Small intestine (tissue), 7 donors: Measurements from ENCODE around the gene TEKT5. TPM values are rescaled to one million over a fixed set of nuclear protein-coding genes. Genes with fewer than 3 reads are reported as not detected.

Experiments
- DNase-seq, 2 donors: peaks; one replicate each; pipeline versions ENCODE4 v3.0.0 to v3.0.0-alpha.2; 2013
- FAIRE-seq: peaks from 2 replicates; lab custom pipeline; 2012; peaks lifted over from hg19 to GRCh38; lab: Jason Lieb, UNC
- H3K27ac ChIP-seq, 3 donors: one replicate each; pipeline ENCODE4 v1.5.1; 2013; ENCODE audit warnings: low read length in 2 of 3, mild to moderate bottlenecking in 2 of 3, control low read depth in 1 of 3, inconsistent platforms in 1 of 3, low read depth in 1 of 3, moderate library complexity in 1 of 3
- H3K27me3 ChIP-seq, 3 donors: one replicate each; pipeline ENCODE4 v1.6.1; 2013; ENCODE audit warnings: low read length in 3 of 3, inconsistent platforms in 1 of 3; ENCODE audit not compliant: control insufficient read depth in 3 of 3, insufficient read depth in 3 of 3
- H3K36me3 ChIP-seq, 3 donors: one replicate each; pipeline ENCODE4 v1.6.1; 2013; ENCODE audit warnings: low read length in 3 of 3, inconsistent platforms in 1 of 3, low read depth in 1 of 3, mild to moderate bottlenecking in 1 of 3, moderate library complexity in 1 of 3; ENCODE audit not compliant: control insufficient read depth in 3 of 3, insufficient read depth in 2 of 3
- H3K4me1 ChIP-seq, 3 donors: one replicate each; pipeline ENCODE4 v1.6.1; 2013; ENCODE audit warnings: low read length in 2 of 3, inconsistent platforms in 1 of 3, low read depth in 1 of 3, mild to moderate bottlenecking in 1 of 3, moderate library complexity in 1 of 3; ENCODE audit not compliant: control insufficient read depth in 3 of 3, insufficient read depth in 2 of 3
- H3K4me3 ChIP-seq, 3 donors: one replicate each; pipeline ENCODE4 v1.5.1; 2013; ENCODE audit warnings: low read length in 3 of 3, control low read depth in 1 of 3, inconsistent platforms in 1 of 3, low read depth in 1 of 3, mild to moderate bottlenecking in 1 of 3, moderate library complexity in 1 of 3
- H3K9me3 ChIP-seq, 2 donors: one replicate each; pipeline ENCODE4 v1.6.1; 2013; ENCODE audit warnings: low read depth in 1 of 2, low read length in 1 of 2; ENCODE audit not compliant: control insufficient read depth in 2 of 2, insufficient read depth in 1 of 2
- WGBS, 3 donors: extraction: QIAGEN DNeasy Blood & Tissue Kit; methylation state at CpG; one replicate each; pipeline ENCODE4 v1.1.7; 2013; 5-methylcytosine and 5-hydroxymethylcytosine counted together
- polyA plus RNA-seq, 4 donors: library from polyadenylated mRNA; stranded (reverse) in 3 of 4; unstranded in 1 of 4; fragments of 200-250 nt in 3 of 4; fragments of 120-200 nt in 1 of 4; gene quantifications; one replicate each; pipeline versions ENCODE4 v1.2.1 to v1.2.3, GENCODE V29; 2013
- donor health status: healthy with polysubstance abuse.
- donor health status: control.
- donor health status: control.
- donor health status: Bipolar disorder and iron deficiency.
- donor health status: healthy.

TEKT5 gene
- polyA plus RNA-seq, 4 donors: 0.07 to 0.25 TPM; not detected in 2

- Histone ChIP-seq H3K36me3 (no peaks in the 10 kb centered on the region), H3K27ac (no peak overlapping the region), H3K4me3 (no peak overlapping the region), H3K4me1 (no peaks in the 10 kb centered on the region), H3K9me3 (no peaks in the 10 kb centered on the region), H3K27me3 (no peaks in the 10 kb centered on the region)
- FAIRE-seq (no peak), DNase-seq (no peak)
- WGBS, 3 donors: 77 to 80% (median 78%) methylated on average over 4 of the region's 4 CpGs
These were observed 24.9 kb downstream of the TEKT5 start for GRCh38 chr16:10669791-10670190.

GRCh38 chr16:10668322-10669045 lies 26.2 kb downstream of the TEKT5 start:
- FAIRE-seq (no peak), DNase-seq (peak in 1 of 2 donors; percentile 19)
- Histone ChIP-seq H3K36me3 (no peaks in the 10 kb centered on the region), H3K27ac (no peak overlapping the region), H3K27me3 (no peaks in the 10 kb centered on the region), H3K9me3 (no peaks in the 10 kb centered on the region), H3K4me3 (no peak overlapping the region), H3K4me1 (no peaks in the 10 kb centered on the region)
- WGBS, 3 donors: 67 to 77% (median 74%) methylated on average over 8 of the region's 8 CpGs

- no peak for DNase-seq
- no peaks in the 10 kb centered on the region for H3K36me3 ChIP-seq
- no peak for FAIRE-seq
- H3K4me3 ChIP-seq: no peak overlapping the region
- H3K4me1 ChIP-seq: no peaks in the 10 kb centered on the region
- no peak overlapping the region for H3K27ac ChIP-seq
- no peaks in the 10 kb centered on the region for H3K9me3 ChIP-seq
- 79 to 87% (median 81%) methylated on average over 8 of the region's 8 CpGs for WGBS, 3 donors
- no peaks in the 10 kb centered on the region for H3K27me3 ChIP-seq
These were observed 27.5 kb downstream of the TEKT5 start for GRCh38 chr16:10667239-10667638.

GRCh38 chr16:10666291-10666690 lies 28.4 kb downstream of the TEKT5 start:
- Histone ChIP-seq H3K27me3 (peaks cover 0 to 2% (median 0%) of the 10 kb centered on the region in 3 donors), H3K36me3 (no peaks in the 10 kb centered on the region), H3K4me1 (no peaks in the 10 kb centered on the region), H3K27ac (no peak overlapping the region), H3K9me3 (no peaks in the 10 kb centered on the region), H3K4me3 (no peak overlapping the region)
- 83 to 97% (median 87%) methylated on average over 4 of the region's 4 CpGs for WGBS, 3 donors
- no peak for FAIRE-seq
- no peak for DNase-seq

DNA sequence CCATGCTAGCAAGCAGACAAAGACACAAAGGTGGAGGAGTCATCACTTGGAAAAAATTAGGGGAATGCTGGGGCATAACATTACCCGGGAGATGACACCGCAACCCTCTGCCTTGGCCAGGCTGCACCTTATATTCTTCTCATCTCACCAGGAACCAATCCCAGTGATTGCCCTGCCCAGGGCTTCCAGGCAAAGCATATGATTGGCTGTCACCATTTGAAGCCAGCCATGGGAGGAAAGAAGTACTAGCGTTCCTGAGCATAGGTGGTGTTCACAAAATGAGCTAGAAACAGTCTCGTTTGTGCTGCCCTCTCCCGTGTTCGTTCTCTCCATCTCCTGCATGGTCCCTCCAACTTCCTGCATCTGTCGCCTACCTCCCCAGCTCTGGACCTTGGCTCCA lies 29.6 kb downstream of the TEKT5 start:
- H3K36me3 ChIP-seq: no peaks in the 10 kb centered on the region
- no peaks in the 10 kb centered on the region for H3K9me3 ChIP-seq
- peaks cover 0 to 2% (median 0%) of the 10 kb centered on the region in 3 donors for H3K27me3 ChIP-seq
- no peak for DNase-seq
- no peak for FAIRE-seq
- H3K27ac ChIP-seq: no peak overlapping the region
- H3K4me1 ChIP-seq: no peaks in the 10 kb centered on the region
- no peak overlapping the region for H3K4me3 ChIP-seq
- 57 to 83% (median 73%) methylated on average over 7 of the region's 7 CpGs for WGBS, 3 donors

DNA sequence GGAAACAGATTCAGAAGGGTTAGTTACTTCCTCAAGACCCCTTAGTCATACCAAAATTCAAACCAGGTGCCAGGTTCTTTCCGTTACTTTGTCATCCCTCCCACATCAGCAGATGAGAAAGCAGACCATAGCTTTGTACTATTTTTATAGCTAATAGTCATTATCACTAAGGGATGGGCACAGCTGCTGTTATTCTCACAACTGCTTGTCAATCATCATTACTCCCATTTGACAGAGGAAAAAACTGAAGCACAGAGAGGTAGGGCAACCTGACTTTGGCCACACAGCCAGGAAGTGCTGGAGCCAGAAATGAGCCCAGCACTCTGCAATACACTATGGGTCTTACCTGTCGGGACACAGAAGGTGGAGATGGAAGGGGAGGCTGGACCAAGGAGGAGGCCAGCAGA lies 30.0 kb downstream of the TEKT5 start:
- no peak for DNase-seq
- H3K4me1 ChIP-seq: no peaks in the 10 kb centered on the region
- H3K4me3 ChIP-seq: no peak overlapping the region
- 83 to 86% (median 85%) methylated on average over 2 of the region's 2 CpGs for WGBS, 3 donors
- no peak overlapping the region for H3K27ac ChIP-seq
- no peak for FAIRE-seq
- H3K9me3 ChIP-seq: no peaks in the 10 kb centered on the region
- H3K36me3 ChIP-seq: no peaks in the 10 kb centered on the region
- H3K27me3 ChIP-seq: peaks cover 0 to 2% (median 0%) of the 10 kb centered on the region in 3 donors

DNA sequence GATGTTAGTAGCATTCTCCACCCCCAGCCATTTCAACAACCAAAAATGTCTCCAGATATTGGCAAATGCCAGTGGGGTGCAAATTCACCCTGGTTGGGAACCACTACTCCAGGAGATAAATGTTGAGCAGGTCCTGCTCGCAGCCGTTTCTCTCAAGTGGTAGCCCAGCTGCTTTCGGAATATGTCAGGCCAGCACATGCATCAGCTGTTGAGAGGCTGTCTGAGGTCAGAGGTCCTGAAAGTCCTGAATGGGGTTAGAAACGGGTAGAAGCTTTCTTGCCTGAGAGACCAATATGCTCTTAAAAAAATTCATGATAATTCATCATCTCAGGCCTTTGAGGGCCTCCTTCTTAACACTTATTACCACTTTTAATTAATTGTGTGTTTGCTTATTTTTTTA lies 31.0 kb downstream of the TEKT5 start:
- Histone ChIP-seq H3K27ac (no peak overlapping the region), H3K4me3 (no peak overlapping the region), H3K4me1 (no peaks in the 10 kb centered on the region), H3K9me3 (no peaks in the 10 kb centered on the region), H3K36me3 (no peaks in the 10 kb centered on the region), H3K27me3 (peaks cover 0 to 2% (median 0%) of the 10 kb centered on the region in 3 donors)
- no peak for FAIRE-seq
- WGBS, 3 donors: 66 to 91% (median 85%) methylated on average over 4 of the region's 4 CpGs
- DNase-seq: no peak

DNA sequence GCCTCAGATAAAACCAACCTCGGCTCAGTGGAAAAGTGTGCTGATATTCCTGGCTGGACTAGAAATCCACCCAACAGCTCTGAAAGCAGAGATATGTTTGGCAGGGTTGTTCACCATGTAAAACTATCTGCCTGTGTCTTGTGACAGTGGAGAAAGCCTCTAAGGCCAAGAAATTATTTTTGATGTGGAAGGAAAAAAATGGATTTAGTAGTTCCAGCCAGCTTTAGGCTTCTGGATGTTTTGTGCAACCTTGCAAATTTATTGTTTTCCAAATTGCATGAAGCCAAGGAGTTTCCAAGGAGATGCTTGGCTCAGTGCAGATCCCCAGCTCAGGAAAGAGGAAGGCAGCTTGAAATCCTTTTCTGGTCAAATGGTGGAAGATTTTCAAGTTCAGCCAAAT lies 31.6 kb downstream of the TEKT5 start:
- 30 to 48% (median 39%) methylated on average over 1 of the region's 1 CpG for WGBS, 3 donors
- DNase-seq (no peak), FAIRE-seq (no peak)
- H3K4me3 ChIP-seq: no peak overlapping the region
- no peak overlapping the region for H3K27ac ChIP-seq
- no peaks in the 10 kb centered on the region for H3K9me3 ChIP-seq
- H3K27me3 ChIP-seq: peaks cover 0 to 2% (median 0%) of the 10 kb centered on the region in 3 donors
- no peaks in the 10 kb centered on the region for H3K36me3 ChIP-seq
- H3K4me1 ChIP-seq: no peaks in the 10 kb centered on the region

GRCh38 chr16:10662212-10662611 lies 32.5 kb downstream of the TEKT5 start:
- H3K4me3 ChIP-seq: no peak overlapping the region
- H3K9me3 ChIP-seq: no peaks in the 10 kb centered on the region
- no peaks in the 10 kb centered on the region for H3K4me1 ChIP-seq
- H3K27ac ChIP-seq: no peak overlapping the region
- FAIRE-seq: no peak
- WGBS, 3 donors: 74 to 87% (median 76%) methylated on average over 5 of the region's 5 CpGs
- no peak for DNase-seq
- H3K27me3 ChIP-seq: peaks cover 0 to 2% (median 0%) of the 10 kb centered on the region in 3 donors
- H3K36me3 ChIP-seq: no peaks in the 10 kb centered on the region
